H9 (cell line): ENCODE measurements around the gene ISCU. TPM values are rescaled to one million over a fixed set of nuclear protein-coding genes. Genes with fewer than 3 reads are reported as not detected.

Experiments used
- DNase-seq: peaks from one replicate; pipeline ENCODE4 v3.0.0-alpha.2; 2017
- H2AFZ ChIP-seq: one replicate; pipeline ENCODE4 v1.6.1; 2013; ENCODE audit warnings: mild to moderate bottlenecking, low read length, control low read depth, moderate library complexity
- H2AK5ac ChIP-seq: 2 replicates; pipeline ENCODE4 v1.6.1; 2013; ENCODE audit warnings: low read length, control low read depth, mixed read lengths; ENCODE audit not compliant: insufficient read length
- H2BK120ac ChIP-seq: one replicate; pipeline ENCODE4 v1.6.1; 2013; ENCODE audit warnings: low read depth, mild to moderate bottlenecking, low read length, control low read depth, inconsistent platforms; ENCODE audit not compliant: poor library complexity, severe bottlenecking
- H2BK12ac ChIP-seq: 2 replicates; pipeline ENCODE4 v1.6.1; 2013; ENCODE audit warnings: low read length, control low read depth, mixed read lengths, low read depth; ENCODE audit not compliant: insufficient read length
- H2BK15ac ChIP-seq: 2 replicates; pipeline ENCODE4 v1.6.1; 2013; ENCODE audit warnings: low read depth, low read length, control low read depth
- H2BK20ac ChIP-seq: one replicate; pipeline ENCODE4 v1.6.1; 2013; ENCODE audit warnings: low read depth, mild to moderate bottlenecking, low read length, control low read depth, inconsistent platforms; ENCODE audit not compliant: poor library complexity, severe bottlenecking
- H2BK5ac ChIP-seq: 2 replicates; pipeline ENCODE4 v1.6.1; 2013; ENCODE audit warnings: low read length, control low read depth, mixed read lengths; ENCODE audit not compliant: insufficient read length
- H3K14ac ChIP-seq: 2 replicates; pipeline ENCODE4 v1.6.1; 2013; ENCODE audit warnings: low read length, control low read depth; ENCODE audit not compliant: insufficient read depth
- H3K18ac ChIP-seq: 2 replicates; pipeline ENCODE4 v1.6.1; 2013; ENCODE audit warnings: low read depth, mild to moderate bottlenecking, mixed read lengths, low read length, control low read depth; ENCODE audit not compliant: insufficient read length
- H3K23ac ChIP-seq: 2 replicates; pipeline ENCODE4 v1.6.1; 2013; ENCODE audit warnings: low read length, control low read depth, mixed read lengths, low read depth; ENCODE audit not compliant: insufficient read length
- H3K23me2 ChIP-seq: 2 replicates; pipeline ENCODE4 v1.6.1; 2013; ENCODE audit warnings: low read depth, mild to moderate bottlenecking, mixed read lengths, low read length, control low read depth; ENCODE audit not compliant: insufficient read length, poor library complexity, severe bottlenecking
- H3K27ac ChIP-seq: 2 replicates; pipeline ENCODE4 v1.5.1; 2013; ENCODE audit warnings: low read length, control low read depth, mixed read lengths, low read depth; ENCODE audit not compliant: insufficient read length
- H3K27me3 ChIP-seq: 2 replicates; pipeline ENCODE4 v1.6.1; 2013; ENCODE audit warnings: low read length, control low read depth, inconsistent platforms; ENCODE audit not compliant: insufficient read depth
- H3K4ac ChIP-seq: 2 replicates; pipeline ENCODE4 v1.6.1; 2013; ENCODE audit warnings: low read depth, mild to moderate bottlenecking, control low read depth, inconsistent platforms, low read length, moderate library complexity
- H3K4me1 ChIP-seq: 2 replicates; pipeline ENCODE4 v1.6.1; 2013; ENCODE audit warnings: low read length, control low read depth, inconsistent platforms; ENCODE audit not compliant: insufficient read depth
- H3K4me2 ChIP-seq: 2 replicates; pipeline ENCODE4 v1.6.1; 2013; ENCODE audit warnings: low read length, control low read depth, mixed read lengths; ENCODE audit not compliant: insufficient read length, insufficient read depth
- H3K56ac ChIP-seq: 2 replicates; pipeline ENCODE4 v1.6.1; 2013; ENCODE audit warnings: low read depth, mild to moderate bottlenecking, mixed read lengths, low read length, control low read depth; ENCODE audit not compliant: insufficient read length
- H3K79me1 ChIP-seq: 2 replicates; pipeline ENCODE4 v1.6.1; 2013; ENCODE audit warnings: low read depth, mild to moderate bottlenecking, moderate library complexity, low read length, control low read depth, inconsistent platforms; ENCODE audit not compliant: insufficient read depth, poor library complexity, severe bottlenecking
- H3K79me2 ChIP-seq: 2 replicates; pipeline ENCODE4 v1.6.1; 2013; ENCODE audit warnings: low read length, control low read depth, inconsistent platforms; ENCODE audit not compliant: insufficient read depth
- H3K9ac ChIP-seq: 2 replicates; pipeline ENCODE4 v1.6.1; 2013; ENCODE audit warnings: low read length, control low read depth, mixed read lengths; ENCODE audit not compliant: insufficient read length; ENCODE audit errors: extremely low read depth
- H3K9me3 ChIP-seq: one replicate; pipeline ENCODE4 v1.6.1; 2013; ENCODE audit warnings: low read depth, low read length, inconsistent platforms; ENCODE audit not compliant: control insufficient read depth
- H3T11ph ChIP-seq: one replicate; pipeline ENCODE4 v1.6.1; 2013; ENCODE audit warnings: mild to moderate bottlenecking, low read length, control low read depth, inconsistent platforms
- H4K20me1 ChIP-seq: one replicate; pipeline ENCODE4 v1.6.1; 2013; ENCODE audit not compliant: control insufficient read depth, insufficient read length, insufficient read depth
- H4K5ac ChIP-seq: 2 replicates; pipeline ENCODE4 v1.6.1; 2013; ENCODE audit warnings: low read depth, mild to moderate bottlenecking, mixed read lengths, low read length, control low read depth; ENCODE audit not compliant: insufficient read length
- H4K8ac ChIP-seq: replicated peaks from 2 replicates; pipeline ENCODE4 v1.6.1; 2013; ENCODE audit warnings: low read length, control low read depth, mixed read lengths, low read depth; ENCODE audit not compliant: insufficient read length
- H4K91ac ChIP-seq: 2 replicates; pipeline ENCODE4 v1.6.1; 2013; ENCODE audit warnings: low read depth, mild to moderate bottlenecking, moderate library complexity, mixed read lengths, low read length, control low read depth; ENCODE audit not compliant: insufficient read length
- H3K27ac Mint-ChIP-seq, 3 experiments: 2 replicates in 2 of 3; 3 replicates in 1 of 3; pipeline ENCODE4 v1.8.0; 2020 to 2021; ENCODE audit warnings: mixed read lengths in 3 of 3, mild to moderate bottlenecking in 1 of 3, moderate library complexity in 1 of 3
- H3K27me3 Mint-ChIP-seq: 2 replicates; pipeline ENCODE4 v1.8.0; 2021; ENCODE audit warnings: low read depth, mild to moderate bottlenecking, moderate library complexity, mixed read lengths
- H3K36me3 Mint-ChIP-seq, 3 experiments: 2 replicates in 2 of 3; 3 replicates in 1 of 3; pipeline ENCODE4 v1.8.0; 2020 to 2021; ENCODE audit warnings: low read depth in 3 of 3, mixed read lengths in 3 of 3; ENCODE audit not compliant: insufficient read depth in 1 of 3
- H3K4me1 Mint-ChIP-seq, 2 experiments: 2 replicates each; pipeline ENCODE4 v1.8.0; 2020; ENCODE audit warnings: mixed read lengths in 2 of 2
- H3K4me3 Mint-ChIP-seq, 2 experiments: 2 replicates in 1 of 2; 3 replicates in 1 of 2; pipeline ENCODE4 v1.8.0; 2020 to 2021; ENCODE audit warnings: mild to moderate bottlenecking in 2 of 2, mixed read lengths in 2 of 2, moderate library complexity in 1 of 2
- H3K9me3 Mint-ChIP-seq, 2 experiments: 2 replicates in 1 of 2; 3 replicates in 1 of 2; pipeline ENCODE4 v1.8.0; 2020; ENCODE audit warnings: mild to moderate bottlenecking in 2 of 2, mixed read lengths in 2 of 2, moderate library complexity in 1 of 2
- CTCF ChIP-seq: fragments of 200-600 bp; sonication (generic); conservative IDR thresholded peaks from 3 replicates; pipeline ENCODE4 v1.8.0; 2021; ENCODE audit warnings: antibody characterized with exemption, mild to moderate bottlenecking
- WGBS: extraction: QIAGEN DNeasy Blood & Tissue Kit; methylation state at CpG from one replicate; pipeline ENCODE4 v1.1.7; 2013; ENCODE audit warnings: missing lambda C conversion rate, low lambda C conversion rate, mixed read lengths; ENCODE audit not compliant: insufficient read length; ENCODE audit errors: extremely low coverage; 5-methylcytosine and 5-hydroxymethylcytosine counted together
- total RNA-seq: library from RNA; stranded (reverse); gene quantifications from 2 replicates; pipeline ENCODE4 v1.2.1, GENCODE V29; 2021

ISCU gene
- total RNA-seq, 1 experiment from 2014 or later: 64.9 TPM

GRCh38 chr12:108559748-108560147 lies 2.6 kb upstream of the ISCU start:
- Histone ChIP-seq H3K23me2 (peaks cover 18% of the 10 kb centered on the region), H2BK12ac (no peak overlapping the region), H2BK15ac (no peak overlapping the region), H4K20me1 (no peaks in the 10 kb centered on the region), H3K14ac (no peak overlapping the region), H3K23ac (no peak overlapping the region), H2BK120ac (no peak overlapping the region), H3K4me2 (peak overlapping the region; percentile 80), H2AK5ac (no peak overlapping the region), H4K8ac (no peak overlapping the region), H3K56ac (no peak overlapping the region), H4K91ac (no peak overlapping the region), H4K5ac (no peak overlapping the region), H2BK5ac (no peak overlapping the region), H3K4ac (no peak overlapping the region), H3K27me3 (no peaks in the 10 kb centered on the region), H2AFZ (no peak overlapping the region), H3K27ac (no peak overlapping the region), H3T11ph (no peak overlapping the region), H3K79me1 (peaks cover 3% of the 10 kb centered on the region), H3K18ac (no peak overlapping the region), H3K79me2 (peaks cover 51% of the 10 kb centered on the region), H2BK20ac (no peak overlapping the region), H3K9ac (peak overlapping the region; percentile 99), H3K9me3 (no peaks in the 10 kb centered on the region), H3K4me1 (peaks cover 2% of the 10 kb centered on the region; the same call in 1 of the 2 replicates)
- H3K9me3 Mint-ChIP-seq: peaks cover 0 to 3% of the 10 kb centered on the region in 2 experiments; a peak in 2 of 5 replicates
- no peak for DNase-seq
- H3K36me3 Mint-ChIP-seq: peaks cover 7 to 36% (median 36%) of the 10 kb centered on the region in 3 experiments; a peak in 6 of 7 replicates
- peak overlapping the region; percentile 3 to 100 (median 100) for H3K27ac Mint-ChIP-seq
- WGBS: no CpG with 5 or more reads among the region's 3 CpGs
- H3K27me3 Mint-ChIP-seq: no peaks in the 10 kb centered on the region
- no peak for TF ChIP-seq CTCF
- H3K4me3 Mint-ChIP-seq: peak overlapping the region; percentile 100
- H3K4me1 Mint-ChIP-seq: peaks cover 31 to 38% of the 10 kb centered on the region in 2 experiments
